Activated B cell treated with CpG ODN at 0.5 μM for 24 hours (primary cell): ENCODE measurements around the gene PRR11. TPM values are rescaled to one million over a fixed set of nuclear protein-coding genes. Genes with fewer than 3 reads are reported as not detected.
A peak's percentile ranks its signal among the peaks of the same experiment; 100 is the strongest.

Source experiments
- ATAC-seq: fragments of 200-7000 bp; cut with Tn5 transposase; one replicate; pipeline ENCODE4 v1.10.0; 2021; ENCODE audit warnings: low read depth, mild to moderate bottlenecking, moderate library complexity
- CTCF ChIA-PET: fragments of 350-600 bp; sonication (Branson Sonifier 250); formaldehyde crosslinking; loops from one replicate; lab custom pipeline; 2021; ENCODE audit warnings: antibody characterized with exemption; lab: Charles Lee
- POLR2A ChIA-PET: fragments of 350-600 bp; sonication (Branson Sonifier 250); formaldehyde crosslinking; loops from one replicate; lab custom pipeline; 2021; ENCODE audit warnings: antibody characterized with exemption; lab: Charles Lee
- DNase-seq: peaks from one replicate; pipeline ENCODE4 v3.0.0; 2022
- H3K27ac Mint-ChIP-seq: one replicate; pipeline ENCODE4 v1.8.0; 2020; ENCODE audit warnings: mixed read lengths
- H3K27me3 Mint-ChIP-seq: one replicate; pipeline ENCODE4 v1.8.0; 2021; ENCODE audit warnings: mixed read lengths
- H3K36me3 Mint-ChIP-seq: one replicate; pipeline ENCODE4 v1.8.0; 2021; ENCODE audit warnings: low read depth, mixed read lengths
- H3K4me1 Mint-ChIP-seq: one replicate; pipeline ENCODE4 v1.8.0; 2021; ENCODE audit warnings: mixed read lengths
- H3K4me3 Mint-ChIP-seq: one replicate; pipeline ENCODE4 v1.8.0; 2020; ENCODE audit warnings: mild to moderate bottlenecking, mixed read lengths
- H3K9me3 Mint-ChIP-seq: one replicate; pipeline ENCODE4 v1.8.0; 2020; ENCODE audit warnings: mixed read lengths
- CTCF ChIP-seq: fragments of 200-600 bp; IDR thresholded peaks from one replicate; pipeline ENCODE4 v1.8.0; 2022; ENCODE audit warnings: antibody characterized with exemption, mild to moderate bottlenecking
- intact Hi-C: fragments of 100-400 bp; cut with micrococcal nuclease; formaldehyde crosslinking; loops from one replicate; pipeline ENCODE4 v1.15.1; 2024
- total RNA-seq: library from RNA; stranded (reverse); gene quantifications from 2 replicates; pipeline ENCODE4 v1.2.3, GENCODE V29; 2022

The PRR11 gene
- total RNA-seq, result 2.4 and 4.8 TPM in 2 replicates

GRCh38 chr17:59155439-59156177 lies at the start of gene PRR11:
Gene PRR11 (plus strand): TSS chr17:59155746. CDS start chr17:59169753, 14,007 bp downstream.
- Mint-ChIP-seq H3K4me3 (no peak within 1 kb of the TSS), H3K36me3 (no peaks in the 10 kb centered on the region), H3K27me3 (no peaks in the 10 kb centered on the region)

GRCh38 chr17:59105852-59106462 lies 49.6 kb upstream of the PRR11 start:
- DNase-seq (no peak), ATAC-seq (peak; percentile 33)
- H3K9me3 Mint-ChIP-seq, result no peaks in the 10 kb centered on the region
- H3K4me1 Mint-ChIP-seq, result peaks cover 28% of the 10 kb centered on the region
- TF ChIP-seq CTCF, result no peak
- CTCF ChIA-PET, result interaction anchor here (1.1 kb wide), 1 partner anchor 50 kb away, joined by 5 read pairs; the partner anchor contains the start of genes PRR11 and SKA2
- H3K4me3 Mint-ChIP-seq, result peak overlapping the region; percentile 94
- H3K27ac Mint-ChIP-seq, result peak overlapping the region; percentile 82
- peaks cover 25% of the 10 kb centered on the region for H3K36me3 Mint-ChIP-seq
- POLR2A ChIA-PET, result interaction anchor here (0.6 to 2.3 kb wide), 5 partner anchors 18 to 1099 kb away, joined by 3 to 18 read pairs (median 3); partner anchors contain the start of genes PRR11, SKA2 and SRSF1
- H3K27me3 Mint-ChIP-seq, result no peaks in the 10 kb centered on the region
- intact Hi-C loops, result loop anchor here (1.0 to 5.0 kb wide), 11 partner anchors 49 to 1571 kb away; partner anchors contain the start of genes BCAS3, CLTC, GDPD1 and MKS1

More at GRCh38 chr17:59155439-59156177, at the start of gene PRR11:
- ATAC-seq (peak; percentile 88), DNase-seq (peak; percentile 65)
- CTCF ChIA-PET, result interaction anchor here (1.0 to 1.5 kb wide), 2 partner anchors 9 to 49 kb away, joined by 3 to 5 read pairs; partner anchors contain the start of gene TRIM37
- intact Hi-C loops, result loop anchor here (1.0 to 10.0 kb wide), 9 partner anchors 49 to 937 kb away; partner anchors contain the start of genes CLTC, GDPD1, MKS1 and SMG8
- peaks cover 16% of the 10 kb centered on the region for H3K4me1 Mint-ChIP-seq
- no peaks in the 10 kb centered on the region for H3K9me3 Mint-ChIP-seq
- TF ChIP-seq CTCF, result no peak
- no peak within 1 kb of the TSS for H3K27ac Mint-ChIP-seq
- POLR2A ChIA-PET, result interaction anchor here (0.6 to 2.1 kb wide), 16 partner anchors 8 to 1148 kb away, joined by 3 to 18 read pairs (median 6); partner anchors contain the start of genes CLTC, SMG8, SRSF1 and TRIM37

- ATAC-seq (peak; percentile 96), DNase-seq (peak; percentile 98)
- H3K4me1 Mint-ChIP-seq, result peaks cover 28% of the 10 kb centered on the region
- CTCF ChIA-PET, result interaction anchor here (1.1 kb wide), 1 partner anchor 49 kb away, joined by 5 read pairs; the partner anchor contains the start of genes PRR11 and SKA2
- POLR2A ChIA-PET, result interaction anchor here (0.6 to 2.3 kb wide), 6 partner anchors 17 to 1099 kb away, joined by 3 to 18 read pairs (median 4); partner anchors contain the start of genes PRR11, SKA2 and SRSF1
- H3K27me3 Mint-ChIP-seq, result no peaks in the 10 kb centered on the region
- H3K9me3 Mint-ChIP-seq, result no peaks in the 10 kb centered on the region
- H3K36me3 Mint-ChIP-seq, result peaks cover 26% of the 10 kb centered on the region
- H3K4me3 Mint-ChIP-seq, result peak within 1 kb of the TSS; percentile 94
- H3K27ac Mint-ChIP-seq, result peak within 1 kb of the TSS; percentile 82
- intact Hi-C loops, result loop anchor here (1.0 to 5.0 kb wide), 11 partner anchors 49 to 1570 kb away; partner anchors contain the start of genes BCAS3, CLTC, GDPD1 and MKS1
- no peak for TF ChIP-seq CTCF
These were observed 48.9 kb upstream of the PRR11 start, which contains the start of gene TRIM37 for GRCh38 chr17:59106463-59107305. Gene TRIM37 (minus strand): TSS chr17:59106880. CDS start chr17:59106461, 419 bp downstream.

- peak overlapping the region; percentile 82 for H3K27ac Mint-ChIP-seq
- no peak for TF ChIP-seq CTCF
These were observed 48.3 kb upstream of the PRR11 start for GRCh38 chr17:59107306-59107670.

More at GRCh38 chr17:59107306-59107670, 48.3 kb upstream of the PRR11 start:
- Mint-ChIP-seq H3K4me3 (peak overlapping the region; percentile 94), H3K9me3 (no peaks in the 10 kb centered on the region), H3K36me3 (peaks cover 26% of the 10 kb centered on the region), H3K27me3 (no peaks in the 10 kb centered on the region), H3K4me1 (peaks cover 28% of the 10 kb centered on the region)
- ChIA-PET CTCF (interaction anchor here (1.1 kb wide), 1 partner anchor 48 kb away, joined by 5 read pairs; the partner anchor contains the start of genes PRR11 and SKA2), POLR2A (interaction anchor here (0.8 to 2.3 kb wide), 4 partner anchors 48 to 1100 kb away, joined by 3 to 18 read pairs (median 12); partner anchors contain the start of genes PRR11, SKA2 and SRSF1)
- ATAC-seq, result no peak
- intact Hi-C loops, result loop anchor here (2.0 to 5.0 kb wide), 6 partner anchors 115 to 1570 kb away; partner anchors contain the start of genes BCAS3, GDPD1 and USP32
- DNase-seq, result no peak
